Astrocyte (in vitro differentiated cells and primary cell): ENCODE results near the gene C19orf38. TPM values are rescaled to one million over a fixed set of nuclear protein-coding genes. Genes with fewer than 3 reads are reported as not detected.

ENCODE experiments used
- DNase-seq: peaks from one replicate; pipeline ENCODE4 v3.0.0-alpha.2; 2010; ENCODE audit warnings: low read depth
- FAIRE-seq: peaks from 2 replicates; lab custom pipeline; 2011; peaks lifted over from hg19 to GRCh38; lab: Jason Lieb, UNC
- H2AFZ ChIP-seq: 2 replicates; pipeline ENCODE4 v1.6.0; 2012; ENCODE audit warnings: low read depth, low read length, inconsistent platforms
- H3K27ac ChIP-seq: 2 replicates; pipeline ENCODE4 v1.5.1; 2011; ENCODE audit warnings: low read depth, low read length, inconsistent platforms
- H3K27me3 ChIP-seq: 2 replicates; pipeline ENCODE4 v1.6.0; 2011; ENCODE audit warnings: low read length, inconsistent platforms; ENCODE audit not compliant: insufficient read depth
- H3K36me3 ChIP-seq: 2 replicates; pipeline ENCODE4 v1.5.1; 2011; ENCODE audit warnings: low read length, inconsistent platforms; ENCODE audit not compliant: insufficient read depth
- H3K4me1 ChIP-seq: 2 replicates; pipeline ENCODE4 v1.5.1; 2011; ENCODE audit warnings: low read length, inconsistent platforms; ENCODE audit not compliant: insufficient read depth
- H3K4me2 ChIP-seq: 2 replicates; pipeline ENCODE4 v1.6.0; 2012; ENCODE audit warnings: low read length, inconsistent platforms
- H3K4me3 ChIP-seq: 2 replicates; pipeline ENCODE4 v1.5.1; 2011; ENCODE audit warnings: low read depth, mild to moderate bottlenecking, low read length, inconsistent platforms; ENCODE audit not compliant: insufficient read depth
- H3K79me2 ChIP-seq: 2 replicates; pipeline ENCODE4 v1.6.0; 2012; ENCODE audit warnings: mild to moderate bottlenecking, low read length, inconsistent platforms; ENCODE audit not compliant: insufficient read depth
- H3K9ac ChIP-seq: 2 replicates; pipeline ENCODE4 v1.6.0; 2012; ENCODE audit warnings: mild to moderate bottlenecking, low read length, inconsistent platforms
- H3K9me3 ChIP-seq: 2 replicates; pipeline ENCODE4 v1.5.1; 2012; ENCODE audit warnings: low read depth, mild to moderate bottlenecking, low read length, inconsistent platforms; ENCODE audit not compliant: insufficient read depth
- H4K20me1 ChIP-seq: 2 replicates; pipeline ENCODE4 v1.6.0; 2012; ENCODE audit warnings: low read length, inconsistent platforms; ENCODE audit not compliant: insufficient read depth
- H3K27ac Mint-ChIP-seq: one replicate; pipeline ENCODE4 v1.8.0; 2021; ENCODE audit warnings: mild to moderate bottlenecking, mixed read lengths; ENCODE audit not compliant: unreplicated experiment
- H3K27me3 Mint-ChIP-seq: one replicate; pipeline ENCODE4 v1.8.0; 2021; ENCODE audit warnings: low read depth, mixed read lengths; ENCODE audit not compliant: unreplicated experiment
- H3K36me3 Mint-ChIP-seq: one replicate; pipeline ENCODE4 v1.8.0; 2021; ENCODE audit warnings: low read depth, mixed read lengths; ENCODE audit not compliant: unreplicated experiment
- H3K4me1 Mint-ChIP-seq: one replicate; pipeline ENCODE4 v1.8.0; 2021; ENCODE audit warnings: low read depth, mixed read lengths; ENCODE audit not compliant: unreplicated experiment
- H3K4me3 Mint-ChIP-seq: one replicate; pipeline ENCODE4 v1.8.0; 2021; ENCODE audit warnings: mild to moderate bottlenecking, moderate library complexity, mixed read lengths; ENCODE audit not compliant: unreplicated experiment
- H3K9me3 Mint-ChIP-seq: one replicate; pipeline ENCODE4 v1.8.0; 2021; ENCODE audit warnings: mild to moderate bottlenecking, mixed read lengths; ENCODE audit not compliant: unreplicated experiment
- EZH2 ChIP-seq: IDR thresholded peaks from 2 replicates; pipeline ENCODE4 v1.6.1; 2012; ENCODE audit warnings: mild to moderate bottlenecking, low read length, inconsistent platforms; ENCODE audit not compliant: insufficient read depth
- total RNA-seq: library from RNA; stranded (reverse); gene quantifications from 2 replicates; pipeline ENCODE4 v1.2.1, GENCODE V29; 2021
- TF ChIP-seq, protein P1 (sequence below): IDR thresholded peaks from 2 replicates; pipeline ENCODE4 v1.5.1; 2011; ENCODE audit warnings: low read depth, mild to moderate bottlenecking, inconsistent platforms, low read length, moderate library complexity; ENCODE audit not compliant: insufficient read depth

The C19orf38 gene
- total RNA-seq, 1 donor from 2014 or later = 0.23 TPM

DNA sequence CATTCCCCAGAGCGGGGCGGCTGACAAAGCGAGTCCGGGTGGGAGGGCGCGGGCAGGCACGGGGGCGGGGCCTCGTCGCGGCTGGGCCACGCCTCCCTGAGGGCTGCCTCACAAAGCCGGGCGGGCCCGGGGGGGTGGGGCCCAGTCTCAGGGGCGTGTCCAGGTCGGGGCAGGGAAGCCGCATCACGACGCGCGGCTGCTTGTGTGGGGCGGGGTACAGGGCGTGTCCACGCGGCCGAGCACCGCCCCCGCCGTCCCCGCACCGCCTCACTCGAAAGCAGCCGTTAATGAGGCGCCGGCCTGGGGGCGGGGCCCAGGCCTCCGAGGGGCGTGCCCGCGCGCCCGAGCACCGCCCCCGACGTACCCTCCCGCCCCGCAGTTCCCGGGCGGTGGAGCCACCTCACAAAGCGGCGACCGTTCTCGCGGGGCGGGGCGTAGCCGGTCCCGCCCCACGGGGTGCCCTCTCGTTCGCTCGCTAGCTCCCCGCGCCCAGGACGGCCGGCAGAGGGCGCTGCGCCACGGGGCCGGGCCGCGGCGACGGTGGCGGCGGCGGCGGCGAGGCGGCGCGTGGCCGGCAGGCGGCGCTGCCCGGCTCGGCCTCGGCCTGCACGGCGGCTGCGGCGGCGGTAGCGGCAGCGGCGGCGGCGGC is 22.9 kb downstream of the C19orf38 start, which contains the start of gene CARM1:
Gene CARM1, plus strand, starts transcription at position 599 of the 649 bp plus-strand sequence. CDS start 150 bp downstream, outside the sequence.
- Histone ChIP-seq H3K36me3 (no peaks in the 10 kb centered on the region), H3K4me1 (peaks cover 12% of the 10 kb centered on the region), H3K4me3 (peak within 1 kb of the TSS; percentile 74), H3K27me3 (no peaks in the 10 kb centered on the region), H3K4me2 (peak within 1 kb of the TSS; percentile 93), H3K27ac (peak within 1 kb of the TSS; percentile 61), H3K9ac (peak within 1 kb of the TSS; percentile 92), H3K79me2 (peaks cover 41% of the 10 kb centered on the region), H2AFZ (peak within 1 kb of the TSS; percentile 88), H3K9me3 (no peaks in the 10 kb centered on the region), H4K20me1 (peaks cover 18% of the 10 kb centered on the region)
- no peaks in the 10 kb centered on the region for H3K27me3 Mint-ChIP-seq
- peaks cover 2% of the 10 kb centered on the region for H3K36me3 Mint-ChIP-seq
- DNase-seq = peak; percentile 86
- H3K27ac Mint-ChIP-seq = peak within 1 kb of the TSS; percentile 93
- H3K4me3 Mint-ChIP-seq = peak within 1 kb of the TSS; percentile 96
- TF ChIP-seq, protein P1, sequence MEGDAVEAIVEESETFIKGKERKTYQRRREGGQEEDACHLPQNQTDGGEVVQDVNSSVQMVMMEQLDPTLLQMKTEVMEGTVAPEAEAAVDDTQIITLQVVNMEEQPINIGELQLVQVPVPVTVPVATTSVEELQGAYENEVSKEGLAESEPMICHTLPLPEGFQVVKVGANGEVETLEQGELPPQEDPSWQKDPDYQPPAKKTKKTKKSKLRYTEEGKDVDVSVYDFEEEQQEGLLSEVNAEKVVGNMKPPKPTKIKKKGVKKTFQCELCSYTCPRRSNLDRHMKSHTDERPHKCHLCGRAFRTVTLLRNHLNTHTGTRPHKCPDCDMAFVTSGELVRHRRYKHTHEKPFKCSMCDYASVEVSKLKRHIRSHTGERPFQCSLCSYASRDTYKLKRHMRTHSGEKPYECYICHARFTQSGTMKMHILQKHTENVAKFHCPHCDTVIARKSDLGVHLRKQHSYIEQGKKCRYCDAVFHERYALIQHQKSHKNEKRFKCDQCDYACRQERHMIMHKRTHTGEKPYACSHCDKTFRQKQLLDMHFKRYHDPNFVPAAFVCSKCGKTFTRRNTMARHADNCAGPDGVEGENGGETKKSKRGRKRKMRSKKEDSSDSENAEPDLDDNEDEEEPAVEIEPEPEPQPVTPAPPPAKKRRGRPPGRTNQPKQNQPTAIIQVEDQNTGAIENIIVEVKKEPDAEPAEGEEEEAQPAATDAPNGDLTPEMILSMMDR = no peak
- no peak for TF ChIP-seq EZH2
- no peak for FAIRE-seq
- no peaks in the 10 kb centered on the region for H3K9me3 Mint-ChIP-seq
- H3K4me1 Mint-ChIP-seq = peaks cover 6% of the 10 kb centered on the region

DNA sequence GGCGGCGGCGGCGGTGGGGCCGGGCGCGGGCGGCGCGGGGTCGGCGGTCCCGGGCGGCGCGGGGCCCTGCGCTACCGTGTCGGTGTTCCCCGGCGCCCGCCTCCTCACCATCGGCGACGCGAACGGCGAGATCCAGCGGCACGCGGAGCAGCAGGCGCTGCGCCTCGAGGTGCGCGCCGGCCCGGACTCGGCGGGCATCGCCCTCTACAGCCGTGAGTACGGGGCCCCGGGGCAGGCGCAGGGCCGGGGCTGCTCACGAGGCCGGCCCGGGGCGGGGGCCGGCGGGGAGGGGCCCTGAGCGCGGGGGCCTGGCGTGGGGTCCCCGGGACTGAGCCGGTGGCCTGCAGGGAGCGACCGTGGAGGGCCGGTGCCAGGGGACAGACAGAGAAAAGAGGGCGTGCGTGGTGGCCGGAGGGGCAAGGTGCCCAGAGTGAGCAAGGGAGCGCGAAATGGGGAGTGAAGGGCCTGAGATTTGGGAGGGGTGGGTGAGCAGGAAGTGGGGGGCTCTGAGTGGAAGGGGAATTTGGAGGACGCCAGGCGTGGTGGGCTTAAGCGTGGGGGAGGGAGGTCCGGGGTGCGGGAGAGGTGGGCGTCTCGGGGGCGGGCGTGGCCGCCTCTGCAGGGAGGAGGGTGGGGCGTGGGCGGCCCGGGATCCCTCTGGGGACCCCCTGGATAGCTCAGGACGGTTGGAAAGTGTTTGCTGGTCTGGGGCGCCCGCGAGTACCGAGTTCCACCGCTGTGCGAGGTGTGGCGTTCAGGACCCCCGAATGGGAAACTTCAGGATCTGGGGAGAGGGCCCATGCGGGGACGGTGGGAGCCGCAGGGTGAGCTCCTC is 23.7 kb downstream of the C19orf38 start:
- Mint-ChIP-seq H3K4me3 (peak overlapping the region; percentile 96), H3K9me3 (no peaks in the 10 kb centered on the region), H3K36me3 (peaks cover 2% of the 10 kb centered on the region), H3K4me1 (peaks cover 9% of the 10 kb centered on the region), H3K27ac (peak overlapping the region; percentile 69), H3K27me3 (no peaks in the 10 kb centered on the region)
- H3K27me3 ChIP-seq = no peaks in the 10 kb centered on the region
- H2AFZ ChIP-seq = peak overlapping the region; percentile 7
- H3K27ac ChIP-seq = peak overlapping the region; percentile 61
- peak overlapping the region; percentile 92 for H3K9ac ChIP-seq
- H3K4me3 ChIP-seq = peak overlapping the region; percentile 74
- DNase-seq (no peak), FAIRE-seq (no peak)
- H3K9me3 ChIP-seq = no peaks in the 10 kb centered on the region
- peaks cover 50% of the 10 kb centered on the region for H3K79me2 ChIP-seq
- peaks cover 12% of the 10 kb centered on the region for H3K4me1 ChIP-seq
- H3K4me2 ChIP-seq = peak overlapping the region; percentile 92
- H4K20me1 ChIP-seq = peaks cover 26% of the 10 kb centered on the region
- no peaks in the 10 kb centered on the region for H3K36me3 ChIP-seq
- no peak for TF ChIP-seq EZH2
- TF ChIP-seq, protein P1 = no peak
